Central memory CD8-positive, alpha-beta T cell (primary cell): ENCODE results near the gene HIPK2.

Experiments
- ATAC-seq: fragments of 150-1000 bp; cut with Tn5 transposase; replicated peaks from 2 replicates; pipeline ENCODE4 v1.10.0; 2022; ENCODE audit warnings: mild to moderate bottlenecking, moderate FRiP score, moderate number of reproducible peaks; ENCODE audit not compliant: poor library complexity, severe bottlenecking; ENCODE audit errors: extremely low read depth
- DNase-seq, 2 donors: peaks; one replicate each; pipeline ENCODE4 v3.0.0; 2021; ENCODE audit warnings: low spot score in 2 of 2
- H3K27ac Mint-ChIP-seq: one replicate; pipeline ENCODE4 v1.8.0; 2022; ENCODE audit warnings: low read depth, mild to moderate bottlenecking, moderate library complexity, mixed read lengths
- H3K27me3 Mint-ChIP-seq: one replicate; pipeline ENCODE4 v1.8.0; 2022; ENCODE audit warnings: mixed read lengths
- H3K36me3 Mint-ChIP-seq: one replicate; pipeline ENCODE4 v1.8.0; 2022; ENCODE audit warnings: mild to moderate bottlenecking, moderate library complexity, mixed read lengths; ENCODE audit not compliant: insufficient read depth
- H3K4me1 Mint-ChIP-seq: one replicate; pipeline ENCODE4 v1.8.0; 2022; ENCODE audit warnings: mixed read lengths
- H3K4me3 Mint-ChIP-seq: one replicate; pipeline ENCODE4 v1.8.0; 2022; ENCODE audit warnings: mild to moderate bottlenecking, moderate library complexity, mixed read lengths
- H3K9me3 Mint-ChIP-seq: one replicate; pipeline ENCODE4 v1.8.0; 2022; ENCODE audit warnings: mixed read lengths

The HIPK2 gene

GRCh38 chr7:139682136-139683013, 95.4 kb downstream of the HIPK2 start:
- Mint-ChIP-seq H3K27me3 (no peaks in the 10 kb centered on the region), H3K4me3 (peak overlapping the region; percentile 12), H3K27ac (no peak overlapping the region), H3K4me1 (peaks cover 33% of the 10 kb centered on the region), H3K9me3 (no peaks in the 10 kb centered on the region), H3K36me3 (no peaks in the 10 kb centered on the region)
- DNase-seq, result no peak
- ATAC-seq, result peak; percentile 30

- no peaks in the 10 kb centered on the region for H3K36me3 Mint-ChIP-seq
- ATAC-seq (no peak), DNase-seq (no peak)
- peak overlapping the region; percentile 12 for H3K4me3 Mint-ChIP-seq
- H3K27me3 Mint-ChIP-seq, result no peaks in the 10 kb centered on the region
- H3K9me3 Mint-ChIP-seq, result no peaks in the 10 kb centered on the region
- no peak overlapping the region for H3K27ac Mint-ChIP-seq
- H3K4me1 Mint-ChIP-seq, result peaks cover 33% of the 10 kb centered on the region
These were observed 96.0 kb downstream of the HIPK2 start for GRCh38 chr7:139681812-139682135.

- Mint-ChIP-seq H3K27me3 (no peaks in the 10 kb centered on the region), H3K36me3 (no peaks in the 10 kb centered on the region), H3K4me1 (peaks cover 33% of the 10 kb centered on the region), H3K9me3 (no peaks in the 10 kb centered on the region), H3K27ac (no peak overlapping the region), H3K4me3 (peak overlapping the region; percentile 12)
- ATAC-seq (peak; percentile 54), DNase-seq (no peak)
These were observed 96.4 kb downstream of the HIPK2 start for GRCh38 chr7:139681463-139681755.

- Mint-ChIP-seq H3K9me3 (no peaks in the 10 kb centered on the region), H3K27ac (no peak overlapping the region), H3K27me3 (no peaks in the 10 kb centered on the region), H3K4me3 (peak overlapping the region; percentile 12), H3K4me1 (peaks cover 36% of the 10 kb centered on the region), H3K36me3 (no peaks in the 10 kb centered on the region)
- DNase-seq (no peak), ATAC-seq (peak; percentile 67)
These were observed 96.9 kb downstream of the HIPK2 start for GRCh38 chr7:139680676-139681462.

GRCh38 chr7:139679731-139680594, 97.8 kb downstream of the HIPK2 start:
- DNase-seq (no peak), ATAC-seq (no peak)
- H3K27ac Mint-ChIP-seq, result no peak overlapping the region
- no peak overlapping the region for H3K4me3 Mint-ChIP-seq
- no peaks in the 10 kb centered on the region for H3K9me3 Mint-ChIP-seq
- H3K36me3 Mint-ChIP-seq, result no peaks in the 10 kb centered on the region
- H3K27me3 Mint-ChIP-seq, result no peaks in the 10 kb centered on the region
- peaks cover 46% of the 10 kb centered on the region for H3K4me1 Mint-ChIP-seq

GRCh38 chr7:139676390-139676789, 101.4 kb downstream of the HIPK2 start:
- no peak overlapping the region for H3K27ac Mint-ChIP-seq
- peaks cover 30% of the 10 kb centered on the region for H3K4me1 Mint-ChIP-seq
- H3K27me3 Mint-ChIP-seq, result no peaks in the 10 kb centered on the region
- no peaks in the 10 kb centered on the region for H3K9me3 Mint-ChIP-seq
- H3K36me3 Mint-ChIP-seq, result peaks cover 3% of the 10 kb centered on the region
- no peak for DNase-seq
- H3K4me3 Mint-ChIP-seq, result no peak overlapping the region
- ATAC-seq, result no peak

GRCh38 chr7:139675127-139676125, 102.4 kb downstream of the HIPK2 start:
- H3K27ac Mint-ChIP-seq, result no peak overlapping the region
- H3K27me3 Mint-ChIP-seq, result no peaks in the 10 kb centered on the region
- H3K4me1 Mint-ChIP-seq, result peaks cover 21% of the 10 kb centered on the region
- H3K4me3 Mint-ChIP-seq, result no peak overlapping the region
- ATAC-seq, result no peak
- H3K36me3 Mint-ChIP-seq, result peaks cover 3% of the 10 kb centered on the region
- H3K9me3 Mint-ChIP-seq, result no peaks in the 10 kb centered on the region
- DNase-seq, result no peak

- Mint-ChIP-seq H3K4me3 (no peak overlapping the region), H3K36me3 (peaks cover 3% of the 10 kb centered on the region), H3K27me3 (no peaks in the 10 kb centered on the region), H3K9me3 (no peaks in the 10 kb centered on the region), H3K4me1 (peaks cover 15% of the 10 kb centered on the region), H3K27ac (no peak overlapping the region)
- no peak for ATAC-seq
- DNase-seq, result no peak
These were observed 103.1 kb downstream of the HIPK2 start for GRCh38 chr7:139674752-139675126.

GRCh38 chr7:139674341-139674740, 103.5 kb downstream of the HIPK2 start:
- Mint-ChIP-seq H3K27ac (no peak overlapping the region), H3K36me3 (peaks cover 3% of the 10 kb centered on the region), H3K27me3 (no peaks in the 10 kb centered on the region), H3K9me3 (no peaks in the 10 kb centered on the region), H3K4me3 (no peak overlapping the region), H3K4me1 (peaks cover 15% of the 10 kb centered on the region)
- DNase-seq (no peak), ATAC-seq (no peak)

GRCh38 chr7:139673762-139674161, 104.0 kb downstream of the HIPK2 start:
- DNase-seq, result no peak
- ATAC-seq, result no peak
- Mint-ChIP-seq H3K36me3 (peaks cover 3% of the 10 kb centered on the region), H3K9me3 (no peaks in the 10 kb centered on the region), H3K27me3 (no peaks in the 10 kb centered on the region), H3K27ac (no peak overlapping the region), H3K4me1 (peaks cover 15% of the 10 kb centered on the region), H3K4me3 (no peak overlapping the region)

GRCh38 chr7:139673230-139673629, 104.6 kb downstream of the HIPK2 start:
- no peaks in the 10 kb centered on the region for H3K9me3 Mint-ChIP-seq
- no peaks in the 10 kb centered on the region for H3K27me3 Mint-ChIP-seq
- no peak overlapping the region for H3K27ac Mint-ChIP-seq
- no peak for DNase-seq
- H3K4me3 Mint-ChIP-seq, result no peak overlapping the region
- peaks cover 3% of the 10 kb centered on the region for H3K36me3 Mint-ChIP-seq
- peaks cover 15% of the 10 kb centered on the region for H3K4me1 Mint-ChIP-seq
- ATAC-seq, result no peak

- Mint-ChIP-seq H3K36me3 (peaks cover 3% of the 10 kb centered on the region), H3K27me3 (no peaks in the 10 kb centered on the region), H3K4me3 (no peak overlapping the region), H3K27ac (no peak overlapping the region), H3K9me3 (no peaks in the 10 kb centered on the region), H3K4me1 (peaks cover 15% of the 10 kb centered on the region)
- no peak for ATAC-seq
- no peak for DNase-seq
These were observed 105.8 kb downstream of the HIPK2 start for GRCh38 chr7:139671967-139672366.
